LoVo (cell line): ENCODE data around the gene FSTL4.
A peak's percentile ranks its signal among the peaks of the same experiment; 100 is the strongest.

Experiments used
- DNase-seq: peaks from one replicate; pipeline ENCODE4 v3.0.0-alpha.2; 2016; ENCODE audit warnings: low spot score

The FSTL4 gene

DNA sequence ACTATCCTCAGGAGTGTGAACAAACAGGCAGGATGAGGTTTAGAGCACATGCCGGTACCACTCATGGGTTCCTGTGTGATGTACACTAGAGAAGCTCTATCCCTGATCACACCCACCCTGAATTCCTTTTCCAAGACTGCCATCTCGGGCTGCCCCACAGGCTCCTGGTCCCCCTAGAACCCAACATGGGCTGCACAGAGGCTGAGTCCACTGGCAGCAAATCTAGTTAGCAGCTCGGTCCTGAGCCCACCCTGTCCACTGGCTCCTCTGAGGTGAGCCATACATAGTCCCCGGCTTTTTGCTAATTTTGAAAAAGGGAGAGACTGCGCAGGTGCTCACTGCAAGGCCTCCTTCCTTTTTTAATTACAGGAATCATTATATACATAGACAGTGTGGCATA, 227.0 kb downstream of the FSTL4 start:
- DNase-seq, result no peak

DNA sequence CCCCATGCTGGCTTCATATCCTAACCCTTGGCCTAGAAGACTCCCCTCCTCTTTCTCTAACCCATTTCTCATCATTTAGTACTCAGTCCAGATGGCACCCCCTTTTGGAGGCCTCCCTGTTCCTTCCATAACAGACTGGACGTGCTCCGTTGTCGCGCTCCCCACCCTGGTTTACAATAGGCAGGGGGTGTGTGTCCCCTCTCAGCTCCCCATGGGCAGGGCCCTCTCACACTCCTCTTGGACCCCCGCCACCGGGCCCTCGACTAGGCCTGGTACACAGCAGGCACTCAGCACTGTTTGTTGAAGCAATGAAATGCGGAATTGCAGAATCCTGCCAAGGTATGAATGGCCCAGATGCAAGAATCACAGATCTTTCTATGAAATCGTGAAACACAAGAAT, 227.4 kb downstream of the FSTL4 start:
- no peak for DNase-seq

DNA sequence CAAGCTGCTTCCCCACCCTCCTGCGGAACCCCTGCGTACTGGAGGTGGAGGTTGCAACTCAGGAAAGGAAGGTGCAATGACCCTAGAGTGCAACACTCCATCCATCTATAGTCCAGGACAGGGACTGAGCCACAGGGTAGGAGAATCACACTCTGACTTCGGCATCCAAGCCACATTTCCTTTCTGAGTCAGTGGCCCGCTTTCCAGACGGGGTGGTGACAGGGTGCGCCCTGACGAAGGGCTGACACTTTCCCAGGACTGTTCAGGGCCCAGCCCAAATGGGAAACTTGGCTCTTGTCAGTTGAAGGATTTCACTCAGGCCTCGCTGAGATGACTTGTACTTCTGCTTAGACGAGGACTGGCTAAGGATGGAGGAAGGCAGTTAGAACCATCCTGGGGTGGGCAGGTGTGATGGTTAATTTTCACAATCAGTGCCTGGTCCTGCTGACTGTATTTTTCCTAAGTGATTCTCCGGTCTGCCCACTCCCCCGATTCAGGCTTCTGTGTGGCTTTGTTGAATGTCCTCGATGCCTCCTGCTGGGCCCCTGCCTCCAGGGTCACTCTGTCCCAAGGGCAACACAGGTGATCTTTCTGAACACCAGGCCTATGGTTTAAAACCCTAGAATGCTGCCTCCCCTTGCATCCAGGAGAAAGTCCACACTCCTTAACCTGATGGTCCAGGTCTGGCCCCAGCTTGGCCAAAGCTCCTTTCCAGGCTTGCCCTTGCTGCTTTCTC, 228.1 kb downstream of the FSTL4 start:
- DNase-seq, result no peak

DNA sequence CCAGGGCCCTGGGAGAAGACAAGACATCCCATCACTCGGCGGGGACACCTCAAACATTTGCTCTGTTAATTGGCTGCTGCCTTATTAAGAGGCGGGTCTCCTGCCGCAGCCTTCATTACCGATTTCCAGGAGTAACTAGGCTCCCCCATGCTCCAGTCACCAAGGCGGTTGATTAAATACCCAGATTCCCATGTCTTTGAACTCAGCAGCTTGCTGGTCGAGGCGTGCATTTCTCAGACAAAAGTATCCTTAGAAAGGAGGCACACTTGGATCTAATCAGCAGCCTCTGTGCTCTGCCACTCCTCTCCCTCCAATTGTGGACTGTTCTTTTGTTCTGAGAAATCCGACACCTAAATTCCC, 228.8 kb downstream of the FSTL4 start:
- no peak for DNase-seq

DNA sequence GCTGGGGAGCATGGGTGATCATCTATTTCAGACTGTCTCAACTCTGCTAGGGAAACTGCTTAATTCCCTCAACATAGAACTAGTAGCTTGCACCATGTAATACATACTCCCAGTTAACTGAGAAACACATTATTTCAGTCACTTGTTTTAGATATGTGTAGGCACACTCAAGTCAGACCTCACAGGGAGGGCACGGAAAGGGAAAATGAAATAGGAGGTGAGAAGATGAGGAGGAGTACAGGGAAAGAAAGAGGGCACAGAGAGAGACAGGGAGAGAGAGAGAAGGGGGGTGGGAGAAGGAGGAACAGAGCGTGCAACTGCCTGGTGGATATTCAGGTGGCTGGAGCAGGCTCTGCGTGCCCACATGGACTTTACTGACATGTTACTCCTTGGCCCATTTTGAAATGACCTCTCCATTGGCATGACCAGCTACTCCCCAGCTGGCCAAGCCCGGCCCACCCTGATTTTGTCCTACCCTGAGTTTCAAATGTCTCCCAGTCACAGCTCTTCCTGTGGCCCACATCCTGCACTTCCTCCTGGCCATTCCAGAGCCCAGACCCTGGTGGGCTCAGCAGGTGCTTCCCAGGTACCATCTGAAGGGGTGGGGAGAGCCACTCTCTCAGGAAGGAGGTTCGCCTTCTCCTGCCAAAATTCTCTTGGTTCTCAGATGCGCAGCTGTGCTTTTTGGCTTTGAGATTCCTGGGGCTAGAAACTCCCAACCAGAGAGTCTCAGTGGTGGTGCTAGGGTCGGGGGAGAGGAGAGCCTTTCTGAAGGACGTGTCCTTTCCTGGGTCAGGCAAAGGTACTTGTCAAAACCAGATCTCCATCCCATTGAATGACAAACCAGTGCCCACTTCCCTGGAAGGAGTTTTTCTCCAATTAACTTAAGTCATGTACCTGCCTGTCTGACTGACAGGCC, 229.4 kb downstream of the FSTL4 start:
- DNase-seq, result no peak

DNA sequence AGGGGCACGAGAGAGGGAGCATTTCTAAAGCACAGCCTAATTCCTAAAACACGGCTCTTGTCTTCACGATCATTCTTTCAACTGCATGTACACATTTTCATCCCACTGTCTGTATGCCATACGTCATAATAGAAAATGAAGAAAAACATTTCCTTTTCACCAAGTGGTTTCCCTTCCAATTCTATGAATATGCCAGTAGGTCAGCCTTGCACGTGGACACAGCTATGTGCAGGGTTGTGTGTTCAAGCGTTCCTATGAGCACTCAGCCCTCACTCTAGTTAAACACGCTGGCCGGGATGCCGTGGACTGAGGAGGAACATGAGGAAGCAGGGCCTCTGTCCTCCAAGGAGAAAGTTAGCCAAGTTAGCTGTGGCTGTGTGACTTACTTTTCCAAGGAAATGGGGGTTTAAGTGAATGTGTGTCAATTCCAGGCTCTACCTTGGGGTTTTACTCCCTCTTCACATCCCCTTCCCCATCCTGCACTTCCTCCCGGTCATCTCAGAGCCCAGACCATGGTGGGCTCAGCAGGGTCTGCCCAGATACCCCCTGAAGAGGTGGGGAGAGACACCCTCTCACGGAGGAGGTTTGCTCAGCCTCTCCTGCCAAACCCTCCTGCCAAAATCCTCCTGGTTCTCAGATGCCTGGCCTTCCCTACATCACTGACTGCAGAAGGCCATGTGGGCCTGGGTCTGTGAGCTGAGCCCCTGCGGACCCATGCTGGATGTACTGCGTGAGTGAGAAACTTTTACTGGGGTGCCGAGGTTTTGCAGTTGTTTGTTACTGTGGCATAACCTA, 230.6 kb downstream of the FSTL4 start:
- DNase-seq, result no peak

DNA sequence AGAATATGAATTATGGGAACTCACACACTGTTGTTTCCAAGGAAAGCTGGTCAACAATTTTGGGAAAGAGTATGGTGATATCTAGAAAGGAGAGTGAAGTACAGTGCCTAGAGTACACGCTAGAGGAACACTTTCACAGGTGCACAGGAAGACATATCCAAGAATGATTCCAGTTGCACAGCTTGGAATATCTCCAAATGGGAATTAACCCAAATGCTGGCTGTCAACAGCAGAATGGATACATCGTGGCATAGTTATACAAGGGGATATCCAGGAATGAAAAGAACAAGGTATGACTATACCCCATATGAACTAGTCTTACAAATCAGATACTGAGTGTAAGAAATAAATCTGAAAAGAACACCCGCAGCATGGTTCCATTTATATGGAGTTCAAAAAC, 231.3 kb downstream of the FSTL4 start:
- DNase-seq, result no peak

DNA sequence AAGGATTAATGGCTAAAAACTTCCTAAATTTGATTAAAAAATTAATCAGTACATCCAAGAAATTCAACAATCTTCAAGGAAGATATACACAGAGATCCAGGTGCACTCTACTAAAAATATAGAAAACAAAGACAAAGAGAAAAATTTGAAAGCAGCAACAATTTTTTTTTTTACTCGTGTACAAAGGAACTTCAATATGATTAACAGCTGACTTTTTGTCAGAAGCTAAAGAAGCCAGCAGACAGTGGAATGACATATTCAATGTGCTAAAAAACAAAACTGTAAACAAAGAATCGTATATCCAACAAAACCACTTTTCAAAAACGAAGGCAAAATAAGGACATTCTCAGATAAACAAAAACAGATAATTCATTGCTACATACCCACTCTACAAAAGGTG, 234.6 kb downstream of the FSTL4 start:
- DNase-seq, result no peak

DNA sequence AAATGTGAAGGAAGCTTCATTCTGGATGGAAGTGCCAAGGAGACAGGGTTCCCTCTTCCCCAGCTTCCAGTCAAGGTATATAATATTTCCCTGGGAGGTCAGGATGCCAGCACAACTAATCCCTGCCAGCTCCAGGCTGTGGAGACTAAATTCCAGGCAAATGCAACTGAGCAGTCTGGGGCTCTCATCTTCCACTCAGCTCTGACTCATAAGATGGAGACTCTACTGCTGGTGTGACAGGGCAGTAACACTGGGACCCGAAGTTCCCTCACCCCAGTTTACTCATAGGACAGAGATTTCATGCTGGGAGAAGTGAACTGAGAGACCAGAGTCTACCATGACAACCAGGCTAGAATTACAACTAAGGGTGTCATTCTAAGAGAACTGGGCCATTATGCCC, 235.4 kb downstream of the FSTL4 start:
- no peak for DNase-seq

DNA sequence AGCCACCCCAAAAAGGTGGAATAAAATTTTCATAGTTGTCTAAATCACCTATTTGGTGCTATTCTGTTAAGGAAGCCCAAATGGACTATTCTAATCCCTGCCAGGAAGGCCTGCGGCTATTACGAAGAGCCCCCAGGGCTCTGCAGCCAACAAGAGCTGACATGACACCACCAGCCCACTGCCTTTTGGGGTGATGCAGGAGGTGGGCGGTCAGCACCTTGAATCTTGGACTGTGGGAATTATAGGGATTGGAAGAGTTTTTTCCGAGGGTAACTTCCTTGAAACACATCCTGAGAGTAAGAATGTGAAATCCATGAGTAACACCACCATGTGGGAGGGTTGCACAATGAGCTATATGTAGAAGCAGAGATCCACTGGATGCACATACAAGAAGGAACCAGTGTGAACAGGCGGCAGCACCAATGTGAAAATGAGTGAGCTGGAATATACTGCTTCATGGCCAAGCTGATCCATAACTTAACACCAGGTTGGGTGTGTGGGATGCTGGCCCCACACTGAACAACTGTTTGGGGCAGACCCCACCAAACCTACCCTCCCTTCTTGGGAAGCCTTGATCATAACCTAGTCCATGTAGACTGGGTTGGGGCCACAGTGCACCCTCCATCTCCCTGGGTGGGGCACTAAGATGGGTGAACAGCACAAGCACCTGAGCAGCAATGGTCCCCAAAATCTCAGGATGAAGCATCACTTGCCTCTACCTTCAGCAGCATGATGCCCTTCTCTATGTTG, 239.0 kb downstream of the FSTL4 start:
- DNase-seq, result no peak

DNA sequence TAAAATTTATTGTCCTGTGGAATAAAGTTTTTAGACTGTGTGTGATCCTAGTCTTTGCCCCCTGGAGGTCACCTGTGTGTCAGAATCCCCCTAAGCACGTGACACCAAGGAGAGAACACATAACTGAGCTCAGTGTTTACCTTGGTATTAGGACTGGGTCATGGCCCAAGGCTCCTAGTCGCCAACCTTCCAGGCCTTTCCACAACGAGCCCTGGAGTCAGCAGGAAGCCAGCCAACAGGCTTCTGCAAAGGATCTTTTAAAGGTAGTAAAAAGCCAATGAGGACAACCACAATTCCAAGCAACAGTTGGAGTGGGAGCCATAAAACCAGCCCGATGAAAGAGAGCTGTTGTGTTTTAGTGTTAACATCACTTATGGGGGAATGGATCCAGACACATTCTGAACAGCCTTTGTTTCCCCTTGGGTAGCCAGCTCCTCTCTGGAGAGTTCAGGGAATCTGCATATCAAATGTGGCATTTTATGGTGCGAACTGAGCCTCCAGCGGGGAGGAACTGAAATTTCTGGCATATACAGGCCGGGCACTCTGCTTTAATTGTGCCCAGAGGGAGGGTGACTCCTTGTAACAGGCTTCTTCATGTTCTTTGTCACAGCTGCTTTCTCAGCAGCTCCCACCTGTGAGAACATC, 239.9 kb downstream of the FSTL4 start:
- no peak for DNase-seq

DNA sequence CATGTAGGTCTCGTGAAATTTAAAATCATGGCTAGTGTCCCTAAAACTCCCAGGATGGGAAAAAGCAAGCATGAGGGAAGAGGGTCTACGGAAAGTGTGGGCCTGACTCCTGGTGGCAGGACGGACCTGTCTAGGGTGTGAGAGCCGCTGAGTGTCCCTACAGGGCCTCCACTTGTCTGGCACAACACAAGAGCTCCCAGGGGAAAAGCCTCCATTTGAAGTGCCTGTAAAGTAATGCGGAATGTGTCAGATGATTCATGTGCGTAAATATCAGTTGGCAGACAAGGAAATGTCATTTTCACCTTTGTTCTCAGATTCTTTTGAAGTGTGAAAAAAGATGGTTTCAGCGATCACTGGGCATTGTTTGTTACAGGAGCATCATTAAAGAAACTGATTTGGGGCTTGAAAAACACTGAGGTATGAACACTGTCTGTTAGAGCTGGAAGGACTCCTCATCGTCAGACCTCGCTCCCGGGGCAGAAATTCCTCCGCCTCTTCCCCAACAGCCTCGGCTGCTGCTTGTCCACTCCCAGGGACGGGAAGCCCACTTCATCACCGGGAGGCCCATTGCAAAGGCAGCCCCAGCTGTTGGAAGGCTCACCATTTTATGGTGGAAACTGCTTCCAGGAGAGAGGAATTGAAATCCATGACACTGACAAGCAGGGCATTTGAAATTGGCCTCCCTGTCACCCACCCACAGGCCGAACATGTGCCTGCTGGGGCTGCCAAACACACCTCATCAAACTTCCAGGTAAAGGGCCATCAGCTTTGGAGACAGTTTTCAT, 240.8 kb downstream of the FSTL4 start:
- DNase-seq, result peak; percentile 52

DNA sequence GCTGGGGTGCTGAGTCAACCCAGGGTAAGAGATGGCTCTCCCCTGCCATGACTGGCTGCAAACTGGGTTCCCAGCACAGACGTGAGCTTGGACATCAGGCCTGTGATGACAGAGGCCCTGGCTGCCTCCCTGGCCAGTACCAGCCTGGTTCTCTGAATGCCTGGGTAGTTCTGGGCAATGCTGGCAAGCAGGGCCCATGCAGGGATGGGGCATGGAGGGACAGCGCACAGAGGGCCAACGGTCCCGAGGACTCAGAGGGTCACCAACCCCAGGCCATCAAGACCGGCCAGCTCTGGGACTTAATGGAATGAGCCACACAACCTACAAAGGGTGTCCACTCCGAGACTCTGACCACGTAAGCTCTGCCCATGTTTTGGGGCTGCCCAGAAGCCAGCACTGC, 241.4 kb downstream of the FSTL4 start:
- DNase-seq, result no peak

DNA sequence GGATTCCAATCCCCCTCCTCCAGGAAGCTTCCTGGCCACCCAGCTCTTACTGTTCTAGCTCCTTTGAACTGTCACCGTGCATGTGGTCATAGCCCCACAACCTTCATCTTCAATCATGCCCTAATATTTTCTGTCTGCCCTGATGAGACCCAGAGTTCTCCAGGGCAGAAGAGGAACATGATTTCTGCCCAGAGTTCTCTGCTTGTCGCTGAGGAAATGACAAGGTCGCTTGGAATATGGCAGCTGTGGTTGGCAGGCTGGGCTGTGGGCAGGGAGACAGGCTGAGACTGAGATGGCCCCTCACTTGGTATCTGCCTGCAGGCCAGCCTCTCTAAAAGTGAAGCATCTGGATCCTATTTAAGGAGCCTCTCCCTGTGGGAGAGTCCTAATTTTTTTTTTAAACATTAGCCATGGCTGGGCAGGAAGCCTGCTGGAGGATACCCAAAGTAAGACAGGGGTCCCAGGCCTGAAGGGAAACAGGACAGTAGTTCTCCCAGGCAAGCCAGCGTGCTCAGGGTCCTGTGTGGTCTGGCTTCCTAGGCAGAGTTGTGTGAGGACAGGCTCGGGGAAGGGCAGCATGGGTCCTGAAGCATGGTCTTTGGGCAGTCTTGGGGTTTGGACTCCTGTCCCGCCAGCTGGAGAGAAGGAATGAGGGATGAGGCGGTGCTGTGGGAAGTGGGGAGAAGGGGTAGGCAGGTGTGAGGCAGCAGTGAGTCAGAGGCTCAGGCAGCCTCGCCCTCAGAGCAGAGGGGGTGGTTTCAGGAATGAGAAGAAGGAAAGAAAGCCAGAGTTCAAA, 242.1 kb downstream of the FSTL4 start:
- peak; percentile 63 for DNase-seq

DNA sequence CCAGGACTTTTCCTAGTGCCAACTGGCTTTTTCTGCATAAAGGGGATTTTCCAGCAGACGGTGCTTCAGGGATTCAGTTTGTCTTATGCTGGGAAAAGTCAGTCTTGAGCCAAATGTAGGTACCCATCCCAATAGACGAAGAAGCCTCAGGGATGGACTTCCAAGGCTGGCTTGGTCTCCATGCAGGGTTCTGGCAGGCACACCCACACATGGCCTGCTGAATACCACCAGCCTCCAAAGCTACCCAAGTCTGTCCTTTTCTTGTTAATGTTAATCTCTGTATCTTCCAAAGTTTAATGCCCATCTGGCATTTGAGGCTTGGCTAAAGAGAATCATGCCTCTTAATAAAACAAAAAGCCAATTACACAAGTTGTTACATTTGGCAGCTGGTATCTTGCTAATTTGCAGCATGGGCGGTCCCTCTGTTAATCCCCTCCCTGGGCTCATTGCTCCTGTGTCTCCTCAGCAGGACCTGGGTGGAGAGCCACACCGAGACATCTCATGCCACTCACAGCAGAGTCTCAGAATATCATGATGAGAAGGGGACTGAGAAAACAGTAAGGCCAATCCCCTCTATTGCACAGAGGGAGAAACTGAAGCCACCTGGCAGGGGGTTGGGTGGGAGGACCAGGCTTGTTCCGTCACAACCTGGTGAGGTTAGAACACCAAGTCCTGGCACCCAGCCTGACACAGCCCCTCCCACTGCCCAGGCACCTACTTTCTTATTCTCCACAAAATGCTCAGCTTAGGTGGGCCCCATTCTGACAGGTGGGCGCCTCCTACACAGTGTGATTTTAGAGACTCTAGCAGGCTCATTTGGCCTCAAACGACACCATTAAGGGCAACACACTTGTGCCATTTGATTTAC, 243.2 kb downstream of the FSTL4 start:
- DNase-seq, result no peak

DNA sequence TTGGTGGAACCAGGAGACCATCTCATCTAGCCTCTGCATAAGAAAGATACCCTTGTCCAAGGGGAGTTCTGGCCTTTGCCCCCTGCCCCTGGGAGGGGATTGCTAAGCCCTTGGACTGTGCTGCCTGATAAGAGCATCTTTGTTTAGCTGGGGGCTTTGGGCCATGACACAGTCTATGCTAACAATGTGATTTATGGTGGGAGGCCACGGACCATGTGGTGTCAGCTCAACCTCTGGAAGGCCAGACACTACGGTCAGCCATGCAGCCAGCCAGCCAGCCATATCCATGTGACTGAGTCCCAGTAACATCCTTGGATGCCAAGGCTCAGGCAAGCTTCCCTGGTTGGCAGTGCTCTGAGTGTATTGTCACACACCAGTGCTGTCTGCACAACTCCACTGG, 244.4 kb downstream of the FSTL4 start:
- no peak for DNase-seq

DNA sequence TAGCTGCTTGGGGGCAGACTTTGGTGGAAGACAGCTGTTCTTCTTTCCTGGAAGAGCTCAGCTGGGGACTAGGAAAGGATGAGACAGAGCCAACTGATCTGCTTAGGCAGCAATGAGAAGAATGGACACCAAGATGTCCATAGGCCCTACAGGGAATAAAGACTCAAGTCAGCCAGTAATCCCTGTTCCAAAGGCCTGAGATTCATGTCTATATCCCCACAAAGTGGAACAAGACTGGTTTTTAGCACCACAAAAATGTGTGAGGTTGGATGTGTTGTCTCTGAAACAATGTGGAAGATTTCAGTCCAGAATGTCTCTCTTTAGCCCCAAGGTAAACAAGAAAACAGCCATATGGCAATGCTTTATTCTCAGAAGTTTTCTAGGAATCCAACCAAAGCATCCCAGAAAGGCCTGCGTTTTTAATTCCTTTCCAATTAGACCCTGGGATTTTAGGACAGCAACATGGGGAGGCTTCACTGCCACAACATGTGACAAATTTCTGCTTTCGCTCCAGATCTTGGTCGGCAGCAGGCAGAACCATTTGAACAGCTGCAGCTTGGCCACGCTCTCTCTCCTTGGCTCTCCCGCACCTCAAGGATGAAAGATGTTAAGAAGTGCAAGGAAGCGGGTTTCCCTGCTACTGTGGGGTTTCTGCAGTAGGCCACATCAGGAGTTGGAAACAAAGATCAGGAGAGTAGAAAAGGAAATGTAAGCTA, 245.1 kb downstream of the FSTL4 start:
- DNase-seq, result no peak

DNA sequence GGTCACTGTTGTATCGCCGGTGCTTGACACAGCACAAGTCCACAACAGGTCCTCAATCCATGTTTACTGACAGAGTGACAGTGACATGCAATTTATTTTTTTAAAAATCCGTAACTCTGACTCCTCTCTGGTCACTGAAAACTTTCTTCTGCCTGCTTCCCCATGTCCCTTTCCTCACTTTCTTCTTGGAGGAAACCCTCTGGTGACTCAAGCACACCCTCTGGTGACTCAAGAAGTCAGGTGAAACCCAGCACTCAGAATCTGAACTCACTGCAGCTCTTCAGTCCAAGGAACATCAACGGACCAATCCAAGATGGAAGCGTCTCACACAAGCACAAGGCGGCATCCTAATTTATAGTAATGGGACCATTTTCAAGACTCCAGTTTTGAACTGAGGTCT, 245.9 kb downstream of the FSTL4 start:
- no peak for DNase-seq
